K562 (cell line): ENCODE data around the gene LRRC8C. TPM values are rescaled to one million over a fixed set of nuclear protein-coding genes. Genes with fewer than 3 reads are reported as not detected.
A peak's percentile ranks its signal among the peaks of the same experiment; 100 is the strongest.

Experiments used
- DDX20 ChIP-seq: fragments of 450-650 bp; IDR thresholded peaks from 2 replicates; pipeline ENCODE4 v1.6.1; 2016; ENCODE audit warnings: missing genetic modification characterization, low read depth, mild to moderate bottlenecking, missing compliant biosample characterization, moderate library complexity
- E2F6 ChIP-seq, 2 experiments: IDR thresholded peaks; 2 replicates each; pipeline ENCODE4 v1.6.1; 2011; ENCODE audit warnings: borderline replicate concordance in 1 of 2, control low read depth in 1 of 2, low read depth in 1 of 2, low read length in 1 of 2, mild to moderate bottlenecking in 1 of 2, mixed read lengths in 1 of 2, moderate library complexity in 1 of 2; ENCODE audit not compliant: insufficient read depth in 1 of 2, insufficient read length in 1 of 2, poor library complexity in 1 of 2, severe bottlenecking in 1 of 2; ENCODE audit errors: extremely low read depth in 1 of 2
- HDAC3 ChIP-seq: fragments of 450-650 bp; IDR thresholded peaks from 2 replicates; pipeline ENCODE4 v1.6.1; 2018; ENCODE audit warnings: borderline replicate concordance, mild to moderate bottlenecking, moderate library complexity; ENCODE audit not compliant: partially characterized antibody
- KLF1 ChIP-seq: fragments of 450-650 bp; IDR thresholded peaks from 2 replicates; pipeline ENCODE4 v1.6.1; 2016; ENCODE audit warnings: missing genetic modification characterization, missing compliant biosample characterization
- NR2C2 ChIP-seq, 2 experiments: fragments of 200-800 bp in 1 of 2; sonication (Bioruptor generic) in 1 of 2; sonication (generic) in 1 of 2; formaldehyde crosslinking in 1 of 2; IDR thresholded peaks; 2 replicates each; pipeline versions ENCODE4 v1.6.1 to v1.8.0; 2016 to 2022; ENCODE audit warnings: mild to moderate bottlenecking in 1 of 2, missing compliant biosample characterization in 1 of 2, missing genetic modification characterization in 1 of 2, missing genetic modification reagents in 1 of 2
- SREBF2 ChIP-seq: sonication (generic); formaldehyde crosslinking; IDR thresholded peaks from 2 replicates; pipeline ENCODE4 v1.4.0; 2020; ENCODE audit warnings: mild to moderate bottlenecking, missing genetic modification reagents
- ZNF212 ChIP-seq: fragments of 450-650 bp; formaldehyde crosslinking; IDR thresholded peaks from 2 replicates; pipeline ENCODE4 v1.4.0; 2020; ENCODE audit warnings: mild to moderate bottlenecking
- ZNF263 ChIP-seq: sonication (generic); formaldehyde crosslinking; IDR thresholded peaks from 2 replicates; pipeline ENCODE4 v1.8.0; 2022; ENCODE audit warnings: mild to moderate bottlenecking, missing genetic modification reagents, borderline replicate concordance
- polyA plus RNA-seq, 8 experiments: library from polyadenylated mRNA; depleted of rRNA in 4 of 8; stranded (reverse) in 5 of 8; unstranded in 3 of 8; fragments of >200 nt; fragmentation: Nextera tagmentation in 2 of 8; fragmentation: Illumina TruSeq in 1 of 8; extraction: Ambion mirVana in 2 of 8; extraction: Trizol in 1 of 8; gene quantifications; 2 replicates each; pipeline versions ENCODE4 v1.2.1 to v1.2.3, GENCODE V29; 2011 to 2014; ENCODE audit warnings: inconsistent platforms in 1 of 8, missing spikeins in 1 of 8
- total RNA-seq, 7 experiments: library from RNA; depleted of rRNA in 6 of 7; stranded (reverse); fragments of >200 nt in 6 of 7; fragmentation: Illumina TruSeq in 2 of 7; extraction: Trizol in 2 of 7; gene quantifications; 2 replicates each; pipeline versions ENCODE4 v1.2.1 to v1.2.3, GENCODE V29; 2011 to 2021; ENCODE audit warnings: low replicate concordance in 1 of 7
- TF ChIP-seq, protein P1 (sequence below): fragments of 200-600 bp; sonication (generic); IDR thresholded peaks from one replicate; pipeline ENCODE4 v1.6.1; 2012; ENCODE audit warnings: mild to moderate bottlenecking, low read depth, low read length, inconsistent platforms
- TF ChIP-seq, protein P2 (sequence below): IDR thresholded peaks from 3 replicates; pipeline ENCODE4 v1.6.1; 2011; ENCODE audit warnings: borderline replicate concordance, mild to moderate bottlenecking, moderate library complexity; ENCODE audit not compliant: insufficient read length; ENCODE audit errors: extremely low read depth

The LRRC8C gene
- total and polyA plus RNA-seq, 9 of the 15 experiments (the other 6 are each of a cell fraction or from before 2014, with no cell fraction given) = 1.00 to 12.5 (median 4.5) TPM

DNA sequence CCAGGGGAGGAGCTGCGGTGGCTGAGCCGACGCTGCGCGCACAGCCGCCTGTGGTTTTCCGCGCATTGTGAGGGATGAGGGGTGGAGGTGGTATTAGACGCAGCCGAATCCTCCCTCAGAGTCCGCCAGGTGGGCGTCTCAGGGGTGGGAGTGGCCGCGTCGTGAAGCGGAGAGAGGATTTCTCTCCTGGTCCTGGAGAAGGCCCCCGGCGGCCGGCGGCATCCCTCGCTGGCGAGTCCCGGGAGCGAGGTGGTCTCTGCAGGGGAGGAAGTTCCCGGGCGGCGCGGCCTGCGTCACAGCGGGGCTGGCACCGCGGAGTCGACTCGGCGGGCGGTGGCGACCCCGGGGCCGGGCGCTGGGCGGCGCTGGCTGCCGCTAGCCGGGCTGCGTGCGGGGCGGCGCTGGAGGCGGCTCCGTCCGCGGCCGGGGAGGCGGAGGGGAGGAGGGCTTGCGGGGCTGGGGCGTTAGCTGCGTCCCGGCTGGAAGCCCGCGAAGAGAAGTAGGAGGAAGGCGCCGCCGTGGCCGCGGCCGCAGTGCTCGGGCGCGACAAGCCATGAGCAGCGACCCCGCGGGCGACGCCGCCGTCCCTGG, at the start of gene LRRC8C (continued):
- TF ChIP-seq, protein P1, sequence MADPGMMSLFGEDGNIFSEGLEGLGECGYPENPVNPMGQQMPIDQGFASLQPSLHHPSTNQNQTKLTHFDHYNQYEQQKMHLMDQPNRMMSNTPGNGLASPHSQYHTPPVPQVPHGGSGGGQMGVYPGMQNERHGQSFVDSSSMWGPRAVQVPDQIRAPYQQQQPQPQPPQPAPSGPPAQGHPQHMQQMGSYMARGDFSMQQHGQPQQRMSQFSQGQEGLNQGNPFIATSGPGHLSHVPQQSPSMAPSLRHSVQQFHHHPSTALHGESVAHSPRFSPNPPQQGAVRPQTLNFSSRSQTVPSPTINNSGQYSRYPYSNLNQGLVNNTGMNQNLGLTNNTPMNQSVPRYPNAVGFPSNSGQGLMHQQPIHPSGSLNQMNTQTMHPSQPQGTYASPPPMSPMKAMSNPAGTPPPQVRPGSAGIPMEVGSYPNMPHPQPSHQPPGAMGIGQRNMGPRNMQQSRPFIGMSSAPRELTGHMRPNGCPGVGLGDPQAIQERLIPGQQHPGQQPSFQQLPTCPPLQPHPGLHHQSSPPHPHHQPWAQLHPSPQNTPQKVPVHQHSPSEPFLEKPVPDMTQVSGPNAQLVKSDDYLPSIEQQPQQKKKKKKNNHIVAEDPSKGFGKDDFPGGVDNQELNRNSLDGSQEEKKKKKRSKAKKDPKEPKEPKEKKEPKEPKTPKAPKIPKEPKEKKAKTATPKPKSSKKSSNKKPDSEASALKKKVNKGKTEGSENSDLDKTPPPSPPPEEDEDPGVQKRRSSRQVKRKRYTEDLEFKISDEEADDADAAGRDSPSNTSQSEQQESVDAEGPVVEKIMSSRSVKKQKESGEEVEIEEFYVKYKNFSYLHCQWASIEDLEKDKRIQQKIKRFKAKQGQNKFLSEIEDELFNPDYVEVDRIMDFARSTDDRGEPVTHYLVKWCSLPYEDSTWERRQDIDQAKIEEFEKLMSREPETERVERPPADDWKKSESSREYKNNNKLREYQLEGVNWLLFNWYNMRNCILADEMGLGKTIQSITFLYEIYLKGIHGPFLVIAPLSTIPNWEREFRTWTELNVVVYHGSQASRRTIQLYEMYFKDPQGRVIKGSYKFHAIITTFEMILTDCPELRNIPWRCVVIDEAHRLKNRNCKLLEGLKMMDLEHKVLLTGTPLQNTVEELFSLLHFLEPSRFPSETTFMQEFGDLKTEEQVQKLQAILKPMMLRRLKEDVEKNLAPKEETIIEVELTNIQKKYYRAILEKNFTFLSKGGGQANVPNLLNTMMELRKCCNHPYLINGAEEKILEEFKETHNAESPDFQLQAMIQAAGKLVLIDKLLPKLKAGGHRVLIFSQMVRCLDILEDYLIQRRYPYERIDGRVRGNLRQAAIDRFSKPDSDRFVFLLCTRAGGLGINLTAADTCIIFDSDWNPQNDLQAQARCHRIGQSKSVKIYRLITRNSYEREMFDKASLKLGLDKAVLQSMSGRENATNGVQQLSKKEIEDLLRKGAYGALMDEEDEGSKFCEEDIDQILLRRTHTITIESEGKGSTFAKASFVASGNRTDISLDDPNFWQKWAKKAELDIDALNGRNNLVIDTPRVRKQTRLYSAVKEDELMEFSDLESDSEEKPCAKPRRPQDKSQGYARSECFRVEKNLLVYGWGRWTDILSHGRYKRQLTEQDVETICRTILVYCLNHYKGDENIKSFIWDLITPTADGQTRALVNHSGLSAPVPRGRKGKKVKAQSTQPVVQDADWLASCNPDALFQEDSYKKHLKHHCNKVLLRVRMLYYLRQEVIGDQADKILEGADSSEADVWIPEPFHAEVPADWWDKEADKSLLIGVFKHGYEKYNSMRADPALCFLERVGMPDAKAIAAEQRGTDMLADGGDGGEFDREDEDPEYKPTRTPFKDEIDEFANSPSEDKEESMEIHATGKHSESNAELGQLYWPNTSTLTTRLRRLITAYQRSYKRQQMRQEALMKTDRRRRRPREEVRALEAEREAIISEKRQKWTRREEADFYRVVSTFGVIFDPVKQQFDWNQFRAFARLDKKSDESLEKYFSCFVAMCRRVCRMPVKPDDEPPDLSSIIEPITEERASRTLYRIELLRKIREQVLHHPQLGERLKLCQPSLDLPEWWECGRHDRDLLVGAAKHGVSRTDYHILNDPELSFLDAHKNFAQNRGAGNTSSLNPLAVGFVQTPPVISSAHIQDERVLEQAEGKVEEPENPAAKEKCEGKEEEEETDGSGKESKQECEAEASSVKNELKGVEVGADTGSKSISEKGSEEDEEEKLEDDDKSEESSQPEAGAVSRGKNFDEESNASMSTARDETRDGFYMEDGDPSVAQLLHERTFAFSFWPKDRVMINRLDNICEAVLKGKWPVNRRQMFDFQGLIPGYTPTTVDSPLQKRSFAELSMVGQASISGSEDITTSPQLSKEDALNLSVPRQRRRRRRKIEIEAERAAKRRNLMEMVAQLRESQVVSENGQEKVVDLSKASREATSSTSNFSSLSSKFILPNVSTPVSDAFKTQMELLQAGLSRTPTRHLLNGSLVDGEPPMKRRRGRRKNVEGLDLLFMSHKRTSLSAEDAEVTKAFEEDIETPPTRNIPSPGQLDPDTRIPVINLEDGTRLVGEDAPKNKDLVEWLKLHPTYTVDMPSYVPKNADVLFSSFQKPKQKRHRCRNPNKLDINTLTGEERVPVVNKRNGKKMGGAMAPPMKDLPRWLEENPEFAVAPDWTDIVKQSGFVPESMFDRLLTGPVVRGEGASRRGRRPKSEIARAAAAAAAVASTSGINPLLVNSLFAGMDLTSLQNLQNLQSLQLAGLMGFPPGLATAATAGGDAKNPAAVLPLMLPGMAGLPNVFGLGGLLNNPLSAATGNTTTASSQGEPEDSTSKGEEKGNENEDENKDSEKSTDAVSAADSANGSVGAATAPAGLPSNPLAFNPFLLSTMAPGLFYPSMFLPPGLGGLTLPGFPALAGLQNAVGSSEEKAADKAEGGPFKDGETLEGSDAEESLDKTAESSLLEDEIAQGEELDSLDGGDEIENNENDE = no peak
- TF ChIP-seq ZNF263 (CRISPR knock-in tag) = peak; percentile 51; the same call in 1 of the 2 replicates
- no peak for TF ChIP-seq DDX20 (tag)
- no peak for TF ChIP-seq HDAC3
- TF ChIP-seq KLF1 = 0 out of 2 replicates have a peak, but pooled peaks have one; percentile 28
- no peak for TF ChIP-seq ZNF212 (CRISPR knock-in tag)
- TF ChIP-seq, protein P2, sequence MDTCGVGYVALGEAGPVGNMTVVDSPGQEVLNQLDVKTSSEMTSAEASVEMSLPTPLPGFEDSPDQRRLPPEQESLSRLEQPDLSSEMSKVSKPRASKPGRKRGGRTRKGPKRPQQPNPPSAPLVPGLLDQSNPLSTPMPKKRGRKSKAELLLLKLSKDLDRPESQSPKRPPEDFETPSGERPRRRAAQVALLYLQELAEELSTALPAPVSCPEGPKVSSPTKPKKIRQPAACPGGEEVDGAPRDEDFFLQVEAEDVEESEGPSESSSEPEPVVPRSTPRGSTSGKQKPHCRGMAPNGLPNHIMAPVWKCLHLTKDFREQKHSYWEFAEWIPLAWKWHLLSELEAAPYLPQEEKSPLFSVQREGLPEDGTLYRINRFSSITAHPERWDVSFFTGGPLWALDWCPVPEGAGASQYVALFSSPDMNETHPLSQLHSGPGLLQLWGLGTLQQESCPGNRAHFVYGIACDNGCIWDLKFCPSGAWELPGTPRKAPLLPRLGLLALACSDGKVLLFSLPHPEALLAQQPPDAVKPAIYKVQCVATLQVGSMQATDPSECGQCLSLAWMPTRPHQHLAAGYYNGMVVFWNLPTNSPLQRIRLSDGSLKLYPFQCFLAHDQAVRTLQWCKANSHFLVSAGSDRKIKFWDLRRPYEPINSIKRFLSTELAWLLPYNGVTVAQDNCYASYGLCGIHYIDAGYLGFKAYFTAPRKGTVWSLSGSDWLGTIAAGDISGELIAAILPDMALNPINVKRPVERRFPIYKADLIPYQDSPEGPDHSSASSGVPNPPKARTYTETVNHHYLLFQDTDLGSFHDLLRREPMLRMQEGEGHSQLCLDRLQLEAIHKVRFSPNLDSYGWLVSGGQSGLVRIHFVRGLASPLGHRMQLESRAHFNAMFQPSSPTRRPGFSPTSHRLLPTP = no peak
- TF ChIP-seq NR2C2 (CRISPR knock-in tag; IDR thresholded peaks at IDR 0.05) = no peak
- peak; percentile 27; the same call in 1 of the 2 replicates for TF ChIP-seq NR2C2 (tag; IDR thresholded peaks at IDR 0.05)
- TF ChIP-seq SREBF2 = no peak
- TF ChIP-seq E2F6 (IDR thresholded peaks at IDR 0.05; ENCODE audit: borderline replicate concordance in 1 of 2, extremely low read depth in 1 of 2, insufficient read depth in 1 of 2, insufficient read length in 1 of 2, low read depth in 1 of 2, low read length in 1 of 2, poor library complexity in 1 of 2, severe bottlenecking in 1 of 2) = peak in 1 of 2 experiments; percentile 57
